A549 treated with ZK216348 at 1 μM for 4 hours (cell line): ENCODE data around the gene MYCBP2. TPM values are rescaled to one million over a fixed set of nuclear protein-coding genes. Genes with fewer than 3 reads are reported as not detected.

Source experiments
- total RNA-seq: library from RNA; stranded (reverse); fragments of 200-300 nt; extraction: Qiagen RNA extraction; gene quantifications from 5 replicates; pipeline ENCODE4 v1.2.3, GENCODE V29; 2022; ENCODE audit warnings: low read depth

MYCBP2 gene, protein sequence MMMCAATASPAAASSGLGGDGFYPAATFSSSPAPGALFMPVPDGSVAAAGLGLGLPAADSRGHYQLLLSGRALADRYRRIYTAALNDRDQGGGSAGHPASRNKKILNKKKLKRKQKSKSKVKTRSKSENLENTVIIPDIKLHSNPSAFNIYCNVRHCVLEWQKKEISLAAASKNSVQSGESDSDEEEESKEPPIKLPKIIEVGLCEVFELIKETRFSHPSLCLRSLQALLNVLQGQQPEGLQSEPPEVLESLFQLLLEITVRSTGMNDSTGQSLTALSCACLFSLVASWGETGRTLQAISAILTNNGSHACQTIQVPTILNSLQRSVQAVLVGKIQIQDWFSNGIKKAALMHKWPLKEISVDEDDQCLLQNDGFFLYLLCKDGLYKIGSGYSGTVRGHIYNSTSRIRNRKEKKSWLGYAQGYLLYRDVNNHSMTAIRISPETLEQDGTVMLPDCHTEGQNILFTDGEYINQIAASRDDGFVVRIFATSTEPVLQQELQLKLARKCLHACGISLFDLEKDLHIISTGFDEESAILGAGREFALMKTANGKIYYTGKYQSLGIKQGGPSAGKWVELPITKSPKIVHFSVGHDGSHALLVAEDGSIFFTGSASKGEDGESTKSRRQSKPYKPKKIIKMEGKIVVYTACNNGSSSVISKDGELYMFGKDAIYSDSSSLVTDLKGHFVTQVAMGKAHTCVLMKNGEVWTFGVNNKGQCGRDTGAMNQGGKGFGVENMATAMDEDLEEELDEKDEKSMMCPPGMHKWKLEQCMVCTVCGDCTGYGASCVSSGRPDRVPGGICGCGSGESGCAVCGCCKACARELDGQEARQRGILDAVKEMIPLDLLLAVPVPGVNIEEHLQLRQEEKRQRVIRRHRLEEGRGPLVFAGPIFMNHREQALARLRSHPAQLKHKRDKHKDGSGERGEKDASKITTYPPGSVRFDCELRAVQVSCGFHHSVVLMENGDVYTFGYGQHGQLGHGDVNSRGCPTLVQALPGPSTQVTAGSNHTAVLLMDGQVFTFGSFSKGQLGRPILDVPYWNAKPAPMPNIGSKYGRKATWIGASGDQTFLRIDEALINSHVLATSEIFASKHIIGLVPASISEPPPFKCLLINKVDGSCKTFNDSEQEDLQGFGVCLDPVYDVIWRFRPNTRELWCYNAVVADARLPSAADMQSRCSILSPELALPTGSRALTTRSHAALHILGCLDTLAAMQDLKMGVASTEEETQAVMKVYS (N-terminal part only)
- 14.5 to 25.4 TPM (median 18.7 TPM) in 5 replicates for total RNA-seq

DNA sequence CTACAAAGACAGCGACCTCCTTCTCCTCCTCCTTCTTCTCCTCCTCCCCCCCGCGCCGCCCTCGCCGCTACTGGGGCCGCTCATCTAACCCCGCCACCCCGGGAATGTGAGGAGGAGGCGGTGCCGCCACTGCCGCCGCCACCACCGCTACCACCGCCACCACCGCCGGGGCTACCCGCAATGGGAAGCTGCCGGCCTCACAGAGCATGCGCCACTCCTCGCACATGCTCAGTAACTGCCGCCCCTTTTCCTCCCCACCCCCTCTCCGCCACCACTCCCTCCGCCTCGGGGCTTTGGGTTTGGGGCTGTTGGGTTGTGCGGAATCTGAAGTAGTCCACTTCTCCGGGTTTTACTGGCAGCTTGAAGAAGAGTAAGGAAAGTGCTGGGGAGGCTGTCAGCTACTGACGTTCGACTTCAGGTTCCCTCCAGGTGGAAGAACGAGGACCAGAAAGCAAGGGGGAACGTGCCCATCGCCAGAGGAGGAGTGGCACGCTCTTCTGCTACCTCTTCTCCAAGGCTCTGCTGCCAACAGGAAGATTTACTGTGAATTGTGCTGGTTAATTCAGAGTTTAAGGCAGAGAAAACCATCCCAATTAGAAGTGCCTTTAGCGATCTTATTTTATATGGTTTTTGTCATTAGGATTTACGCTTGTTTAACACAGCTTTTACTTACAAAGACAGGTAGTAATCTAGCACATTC is at the start of gene MYCBP2:
Gene MYCBP2, minus strand, starts transcription at position 190 of the 700 bp plus-strand sequence. CDS start 319 bp downstream, outside the sequence.

GRCh38 chr13:77026861-77027621 is 299.9 kb downstream of the MYCBP2 start, which contains the start of gene FBXL3:
TSS of gene FBXL3 (minus strand) at chr13:77027159. CDS start at chr13:77021860, 5,299 bp downstream.

Other genes starting within 250 kb of the MYCBP2 start
- gene SCEL, start 208.6 kb upstream of the MYCBP2 start, total RNA-seq = 0.49 to 0.88 TPM (median 0.78 TPM) in 5 replicates